Small intestine (tissue), 4 donors: ENCODE measurements around the gene TXNRD3. TPM values are rescaled to one million over a fixed set of nuclear protein-coding genes. Genes with fewer than 3 reads are reported as not detected.

ENCODE experiments used
- polyA plus RNA-seq, 4 donors: library from polyadenylated mRNA; stranded (reverse) in 3 of 4; unstranded in 1 of 4; fragments of 200-250 nt in 3 of 4; fragments of 120-200 nt in 1 of 4; gene quantifications; one replicate each; pipeline versions ENCODE4 v1.2.1 to v1.2.3, GENCODE V29; 2013
- donor health status: healthy with polysubstance abuse.
- donor health status: Bipolar disorder and iron deficiency.
- donor health status: healthy.

The TXNRD3 gene
- polyA plus RNA-seq, 4 donors: 0.89 to 7.4 (median 2.8) TPM

Other genes starting within 250 kb of the TXNRD3 start
- 10 to 100 TPM in 3 of 4 donors, 1 to 10 TPM in 1; 10.0 to 35.9 (median 13.3) TPM for gene ZXDC, start 179.2 kb downstream of the TXNRD3 start, polyA plus RNA-seq
- gene UROC1, start 137.4 kb downstream of the TXNRD3 start, polyA plus RNA-seq: under 1 TPM in 2 of 4 donors, not detected in 2; 0.07 to 0.27 TPM
- 10 to 100 TPM in 1 of 4 donors, 1 to 10 TPM in 1, under 1 TPM in 2; 0.21 to 95.9 (median 1.4) TPM for gene CHST13, start 131.0 kb downstream of the TXNRD3 start, polyA plus RNA-seq
- gene C3orf22, start 96.2 kb downstream of the TXNRD3 start, polyA plus RNA-seq: under 1 TPM in 1 of 4 donors, not detected in 3; 0.78 TPM
- gene CHCHD6, start 49.1 kb upstream of the TXNRD3 start, polyA plus RNA-seq: 10 to 100 TPM in 1 of 4 donors, 1 to 10 TPM in 3; 2.2 to 15.0 (median 7.4) TPM